ENCODE results near the gene SGSM2.

SGSM2 gene

DNA sequence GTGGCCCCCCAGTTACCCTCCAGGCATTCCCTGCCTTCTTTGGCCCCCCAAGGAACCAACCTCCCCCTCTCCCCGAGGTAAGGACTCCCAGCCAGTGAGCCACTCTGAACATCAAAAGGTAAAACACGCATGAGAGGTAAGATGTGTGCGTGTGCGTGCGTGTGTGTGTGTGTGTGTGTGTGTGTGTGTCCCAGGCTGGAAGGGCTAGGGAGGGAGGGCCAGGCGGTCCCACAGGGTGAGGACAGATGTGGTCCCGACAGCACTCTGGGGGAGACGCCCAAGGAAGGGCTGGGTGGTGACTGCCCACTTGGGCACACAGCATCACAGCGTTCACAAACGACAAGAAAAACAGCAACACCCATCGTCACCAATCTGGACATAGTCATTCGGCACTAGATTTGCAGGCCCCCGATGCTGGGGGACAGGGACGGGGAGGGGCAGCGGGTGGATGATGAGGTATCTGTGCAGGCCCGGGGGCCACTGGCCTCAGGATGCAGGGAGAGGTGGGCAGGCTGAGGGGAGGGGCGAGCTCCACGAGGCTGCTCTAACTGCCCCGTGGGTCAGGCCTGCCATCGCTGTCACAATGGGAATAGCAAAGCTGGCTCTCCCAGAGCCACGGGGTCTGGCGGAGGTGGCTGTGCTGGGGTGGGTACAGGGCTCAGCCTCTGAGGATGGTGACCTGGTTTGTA is 47.3 kb downstream of the SGSM2 start:
- no peak overlapping the region for H3K4me3 ChIP-seq (ENCODE audit: low read depth, low read length)

- H3K4me3 ChIP-seq (ENCODE audit: low read depth, low read length), result no peak overlapping the region
These were observed 48.2 kb downstream of the SGSM2 start for GRCh38 chr17:2385240-2386210.

GRCh38 chr17:2386400-2387085 is 49.2 kb downstream of the SGSM2 start:
- no peak overlapping the region for H3K4me3 ChIP-seq (ENCODE audit: low read depth, low read length)

- H3K4me3 ChIP-seq (ENCODE audit: low read depth, low read length), result no peak overlapping the region
These were observed 50.1 kb downstream of the SGSM2 start for GRCh38 chr17:2387086-2388019.

GRCh38 chr17:2388020-2388682 is 50.9 kb downstream of the SGSM2 start:
- H3K4me3 ChIP-seq (ENCODE audit: low read depth, low read length), result no peak overlapping the region

DNA sequence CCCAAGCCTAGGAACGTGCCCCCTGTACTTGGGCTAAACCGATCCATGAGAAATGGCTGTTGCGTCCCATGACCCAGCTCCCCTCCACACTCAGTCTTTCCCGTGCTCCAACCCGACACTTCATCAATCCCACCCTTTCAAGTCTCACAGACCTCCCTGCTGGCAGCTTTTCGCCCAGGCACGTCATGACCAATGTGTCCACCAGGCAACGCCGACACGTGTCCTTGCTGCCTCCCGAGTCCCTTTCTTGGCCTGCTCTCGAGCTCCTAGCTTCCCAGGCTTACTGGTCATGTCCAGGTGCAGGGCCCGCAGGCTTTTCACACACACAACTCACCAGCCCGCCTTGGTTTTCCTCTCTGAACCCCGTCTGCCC is 51.4 kb downstream of the SGSM2 start:
- H3K4me3 ChIP-seq (ENCODE audit: low read depth, low read length), result no peak overlapping the region

DNA sequence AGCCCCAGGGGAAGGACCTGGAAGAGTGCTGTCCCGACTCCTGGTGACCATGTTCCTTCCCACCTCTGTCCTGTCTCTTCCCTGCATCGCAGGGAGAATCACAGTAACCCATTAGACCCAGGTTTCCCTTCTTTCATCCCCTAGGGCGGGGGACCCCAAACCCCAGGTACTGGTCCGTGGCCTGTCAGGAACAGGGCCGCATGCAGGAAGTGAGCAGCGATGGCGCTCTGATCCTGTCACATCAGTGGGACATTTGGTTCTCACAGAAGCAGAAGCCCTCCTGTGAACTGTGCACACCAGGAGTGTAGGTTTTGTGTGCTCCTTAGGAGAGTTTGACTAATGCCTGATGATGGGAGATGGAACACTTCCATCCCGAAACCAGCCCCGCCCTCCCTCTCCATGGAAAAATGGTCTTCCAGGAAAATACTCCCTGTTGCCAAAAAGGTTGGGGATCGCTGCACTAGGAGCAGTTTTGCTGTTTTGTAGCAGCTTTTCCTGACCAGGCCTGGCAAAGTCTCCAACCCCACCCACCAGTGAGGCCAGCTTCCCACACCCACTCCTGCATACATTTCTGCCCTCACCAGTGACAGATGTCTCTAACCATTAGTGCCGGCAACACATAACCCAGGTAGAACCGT is 53.0 kb downstream of the SGSM2 start:
- H3K4me3 ChIP-seq (ENCODE audit: low read depth, low read length), result no peak overlapping the region

DNA sequence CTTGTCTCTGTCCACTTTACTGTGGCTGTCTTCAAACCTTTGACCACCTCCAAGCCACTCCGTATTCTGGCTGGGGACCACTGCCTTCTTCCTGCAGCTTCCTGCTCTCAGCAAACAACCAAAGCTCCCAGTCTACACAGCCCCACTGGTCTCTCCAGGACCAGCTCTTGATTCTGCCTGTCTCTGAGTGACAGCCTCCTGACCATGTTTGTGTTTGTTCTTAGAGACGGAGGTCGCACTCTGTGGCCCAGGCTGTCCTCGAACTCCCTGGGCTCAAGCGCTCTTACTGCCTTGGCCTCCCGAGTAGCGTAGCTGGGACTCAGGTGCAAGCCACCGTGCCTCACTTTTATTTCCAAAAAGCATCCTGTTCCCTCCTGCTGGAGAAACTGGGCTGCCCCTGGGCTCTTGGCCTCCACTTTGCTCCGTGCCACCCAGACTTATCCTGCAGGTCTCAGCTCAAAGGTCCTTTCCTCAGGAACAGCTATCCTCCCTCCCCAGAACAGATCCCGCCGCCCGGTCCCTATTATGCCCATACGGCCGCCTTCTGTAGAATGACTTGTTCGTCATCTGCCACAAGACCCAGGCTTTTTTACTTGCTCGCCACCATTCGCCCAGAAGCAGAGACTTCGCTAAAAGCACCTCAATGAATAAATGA is 54.4 kb downstream of the SGSM2 start:
- no peak overlapping the region for H3K4me3 ChIP-seq (ENCODE audit: low read depth, low read length)

- H3K4me3 ChIP-seq (ENCODE audit: low read depth, low read length), result peak overlapping the region; percentile 69
These were observed 55.2 kb downstream of the SGSM2 start for GRCh38 chr17:2392252-2393173.

GRCh38 chr17:2393174-2393953 is 56.1 kb downstream of the SGSM2 start:
- H3K4me3 ChIP-seq (ENCODE audit: low read depth, low read length), result peak overlapping the region; percentile 69

DNA sequence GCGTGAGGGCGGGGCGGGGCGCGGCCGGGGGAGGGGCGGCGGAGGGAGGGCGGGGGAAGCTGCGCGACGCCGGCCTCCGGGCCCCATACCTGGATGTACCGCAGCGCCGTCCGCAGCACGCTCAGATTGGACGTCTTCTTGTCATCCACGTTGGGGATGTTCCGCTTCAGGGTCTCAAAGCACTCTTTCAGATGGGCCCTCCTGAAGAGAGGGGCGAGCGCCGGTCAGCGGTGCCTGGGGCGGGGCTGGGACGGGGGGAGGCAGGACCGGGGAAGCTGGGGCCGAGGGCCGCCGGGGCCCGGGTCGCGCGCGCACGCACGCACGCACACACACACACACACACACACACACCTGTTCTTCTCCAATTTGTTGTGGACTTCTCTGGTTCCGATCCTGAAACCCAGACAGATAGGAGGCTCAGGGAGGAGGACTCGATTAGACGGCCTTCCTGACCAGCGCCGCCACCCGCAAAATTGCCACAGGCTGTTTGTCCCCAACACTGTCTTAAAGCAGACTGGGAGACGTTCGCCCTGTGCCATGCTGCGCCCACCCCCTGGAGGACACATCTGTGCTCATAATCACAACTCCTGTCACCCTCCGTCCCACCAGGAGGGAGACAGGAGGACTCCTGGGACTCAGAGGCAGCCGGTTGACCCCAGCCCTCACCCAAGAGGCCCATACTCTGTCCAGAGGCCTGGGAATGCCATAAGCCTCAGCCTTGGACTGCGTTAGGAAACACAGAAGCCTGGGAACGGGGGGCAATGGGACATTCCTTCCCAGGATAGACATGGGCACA is 56.9 kb downstream of the SGSM2 start:
- peak overlapping the region; percentile 6 for H3K4me3 ChIP-seq (ENCODE audit: low read depth, low read length)

DNA sequence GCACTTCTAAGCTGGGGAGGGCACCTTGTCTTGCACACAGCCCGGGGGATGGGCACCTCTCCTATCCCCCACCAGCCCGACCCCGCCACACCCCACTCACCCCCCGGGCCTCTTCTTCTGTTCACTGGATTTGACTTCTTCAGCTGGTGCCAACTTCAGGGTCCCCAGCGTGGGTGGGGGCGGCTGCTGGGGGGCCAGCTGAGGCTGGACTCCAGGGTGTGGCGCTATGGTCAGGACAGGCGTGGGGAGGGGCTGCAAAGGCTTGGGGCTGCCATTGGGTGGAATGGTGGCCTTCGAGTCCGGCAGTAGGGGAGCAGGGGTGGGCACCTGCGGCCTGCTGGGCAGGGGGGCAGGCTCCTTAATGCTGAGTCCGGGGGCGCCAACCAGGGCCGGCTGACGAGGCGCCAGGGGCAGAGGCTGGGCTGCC is 57.5 kb downstream of the SGSM2 start:
- no peak overlapping the region for H3K4me3 ChIP-seq (ENCODE audit: low read depth, low read length)

DNA sequence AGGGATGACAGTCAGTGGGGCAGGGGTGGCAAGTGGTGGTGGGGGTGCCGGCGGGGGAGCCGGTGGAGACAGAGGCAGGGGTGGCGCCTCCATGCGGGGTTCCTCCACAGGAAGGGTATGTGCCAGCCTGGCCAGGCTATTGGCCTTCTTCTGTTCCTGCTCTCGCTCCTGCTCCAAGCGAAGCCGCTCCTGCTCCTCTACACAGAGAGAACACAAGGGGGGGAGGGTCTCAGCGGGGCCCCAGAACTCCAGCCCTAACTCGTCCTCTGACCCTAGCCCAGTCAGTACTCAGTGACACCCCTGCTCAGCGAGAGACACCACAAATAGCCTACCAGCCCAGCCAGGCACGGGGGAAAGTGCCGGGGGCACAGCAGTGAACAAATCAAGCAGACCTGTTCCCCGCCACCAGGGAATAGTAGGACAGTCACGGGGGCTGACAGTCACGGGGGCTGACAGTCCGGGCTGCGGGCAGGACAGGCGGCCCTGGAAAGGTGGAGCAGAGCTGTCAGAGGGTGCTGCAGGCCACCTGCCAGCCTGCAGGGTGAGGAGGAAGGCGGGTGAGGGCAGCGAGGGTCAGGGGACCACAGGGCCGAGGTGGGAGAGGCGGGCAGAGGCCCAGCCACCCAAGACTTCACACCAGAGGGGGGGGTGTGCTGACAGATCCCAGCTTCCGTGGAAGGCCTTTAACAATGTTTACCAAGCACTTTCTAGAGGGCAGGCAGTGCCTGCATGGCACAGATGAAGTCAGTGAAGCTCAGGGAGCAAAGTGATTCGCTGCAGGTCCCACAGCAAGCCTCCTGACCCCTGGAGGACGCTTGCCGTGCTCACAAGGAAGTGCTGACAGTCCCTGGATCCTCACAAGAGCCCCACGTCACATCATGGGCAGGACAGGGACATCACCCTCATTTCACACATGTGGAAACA is 58.2 kb downstream of the SGSM2 start:
- no peak overlapping the region for H3K4me3 ChIP-seq (ENCODE audit: low read depth, low read length)

GRCh38 chr17:2396192-2396567 is 58.9 kb downstream of the SGSM2 start:
- no peak overlapping the region for H3K4me3 ChIP-seq (ENCODE audit: low read depth, low read length)

- H3K4me3 ChIP-seq (ENCODE audit: low read depth, low read length), result no peak overlapping the region
These were observed 59.4 kb downstream of the SGSM2 start for GRCh38 chr17:2396568-2397246.
